Smooth muscle cell (in vitro differentiated cells): ENCODE measurements around the gene APBA2. TPM values are rescaled to one million over a fixed set of nuclear protein-coding genes. Genes with fewer than 3 reads are reported as not detected.

Source experiments
- DNase-seq: peaks from one replicate; lab custom pipeline; 2025; ENCODE audit not compliant: unreplicated experiment; lab: John Stamatoyannopoulos, UW
- H2AFZ ChIP-seq: fragments of 200-600 bp; sonication (generic); 2 replicates; pipeline ENCODE4 v1.6.0; 2016; ENCODE audit warnings: antibody characterized with exemption, low read depth, mild to moderate bottlenecking
- H3F3A ChIP-seq: fragments of 200-600 bp; sonication (generic); 2 replicates; pipeline ENCODE4 v1.6.0; 2017; ENCODE audit warnings: antibody characterized with exemption, low read depth
- H3K27ac ChIP-seq: fragments of 200-600 bp; sonication (generic); 2 replicates; pipeline ENCODE4 v1.5.1; 2016; ENCODE audit warnings: low read depth, mild to moderate bottlenecking
- H3K27me3 ChIP-seq: fragments of 200-600 bp; sonication (generic); 2 replicates; pipeline ENCODE4 v1.6.1; 2016; ENCODE audit warnings: low read depth, mild to moderate bottlenecking
- H3K36me3 ChIP-seq: fragments of 200-600 bp; sonication (generic); 2 replicates; pipeline ENCODE4 v1.5.1; 2016; ENCODE audit warnings: low read depth
- H3K4me1 ChIP-seq: fragments of 200-600 bp; sonication (generic); 2 replicates; pipeline ENCODE4 v1.5.1; 2016; ENCODE audit warnings: low read depth
- H3K4me2 ChIP-seq: fragments of 200-600 bp; sonication (generic); 2 replicates; pipeline ENCODE4 v1.6.0; 2016; ENCODE audit warnings: mild to moderate bottlenecking
- H3K4me3 ChIP-seq: fragments of 200-600 bp; sonication (generic); 2 replicates; pipeline ENCODE4 v1.5.1; 2016; ENCODE audit warnings: mild to moderate bottlenecking
- H3K79me2 ChIP-seq: fragments of 200-600 bp; sonication (generic); 2 replicates; pipeline ENCODE4 v1.6.0; 2016; ENCODE audit warnings: low read depth, mild to moderate bottlenecking
- H3K9ac ChIP-seq: fragments of 200-600 bp; sonication (generic); 2 replicates; pipeline ENCODE4 v1.6.0; 2016; ENCODE audit warnings: low read depth
- H3K9me3 ChIP-seq: fragments of 200-600 bp; sonication (generic); replicated peaks from 2 replicates; pipeline ENCODE4 v1.5.1; 2016; ENCODE audit warnings: low read depth
- H4K20me1 ChIP-seq: fragments of 200-600 bp; sonication (generic); 2 replicates; pipeline ENCODE4 v1.6.0; 2016; ENCODE audit warnings: low read depth
- CTCF ChIP-seq: fragments of 200-600 bp; sonication (generic); IDR thresholded peaks from 2 replicates; pipeline ENCODE4 v1.5.1; 2017; ENCODE audit warnings: borderline replicate concordance, mild to moderate bottlenecking, antibody characterized with exemption; ENCODE audit not compliant: insufficient read depth, poor library complexity, severe bottlenecking
- WGBS: methylation state at CpG from one replicate; pipeline ENCODE4 v1.1.7; 2016; ENCODE audit warnings: low lambda C conversion rate; 5-methylcytosine and 5-hydroxymethylcytosine counted together
- polyA plus RNA-seq: library from polyadenylated mRNA; unstranded; fragments of >200 nt; fragmentation: Nextera tagmentation; extraction: Ambion mirVana; gene quantifications from 2 replicates; pipeline ENCODE4 v1.2.1, GENCODE V29; 2016
- total RNA-seq: library from RNA; depleted of rRNA; stranded (reverse); fragments of >200 nt; gene quantifications from 2 replicates; pipeline ENCODE4 v1.2.3, GENCODE V29; 2014

APBA2 gene
- total and polyA plus RNA-seq, 2 experiments from 2014 or later, result 10.2 to 14.9 TPM

- no peaks in the 10 kb centered on the region for H3K27me3 ChIP-seq
- H3K4me2 ChIP-seq, result no peak overlapping the region
- peaks cover 8% of the 10 kb centered on the region for H3K4me1 ChIP-seq
- no peaks in the 10 kb centered on the region for H3K79me2 ChIP-seq
- 91% methylated on average over 21 of the region's 21 CpGs for WGBS
- H3K36me3 ChIP-seq, result no peaks in the 10 kb centered on the region
- no peak for TF ChIP-seq CTCF
- H3K9ac ChIP-seq, result no peak overlapping the region
- no peak for DNase-seq
- H3K27ac ChIP-seq, result no peak overlapping the region
- no peaks in the 10 kb centered on the region for H4K20me1 ChIP-seq
- no peak overlapping the region for H2AFZ ChIP-seq
- H3K9me3 ChIP-seq, result no peaks in the 10 kb centered on the region
- H3F3A ChIP-seq, result no peaks in the 10 kb centered on the region
- H3K4me3 ChIP-seq, result no peak overlapping the region
Measured at GRCh38 chr15:28991236-28992171, 105.7 kb downstream of the APBA2 start.

GRCh38 chr15:28992336-28992864 lies 106.6 kb downstream of the APBA2 start:
- 90% methylated on average over 6 of the region's 6 CpGs for WGBS
- Histone ChIP-seq H3K36me3 (no peaks in the 10 kb centered on the region), H4K20me1 (no peaks in the 10 kb centered on the region), H2AFZ (no peak overlapping the region), H3K9ac (no peak overlapping the region), H3K4me2 (no peak overlapping the region), H3K27me3 (no peaks in the 10 kb centered on the region), H3K9me3 (no peaks in the 10 kb centered on the region), H3K4me1 (peaks cover 8% of the 10 kb centered on the region), H3K79me2 (no peaks in the 10 kb centered on the region), H3F3A (no peaks in the 10 kb centered on the region), H3K4me3 (no peak overlapping the region), H3K27ac (no peak overlapping the region)
- TF ChIP-seq CTCF, result no peak
- no peak for DNase-seq

GRCh38 chr15:28993051-28993719 lies 107.4 kb downstream of the APBA2 start:
- H3K4me1 ChIP-seq, result peaks cover 8% of the 10 kb centered on the region
- no peak overlapping the region for H3K4me2 ChIP-seq
- no peaks in the 10 kb centered on the region for H3K79me2 ChIP-seq
- no peaks in the 10 kb centered on the region for H3F3A ChIP-seq
- H3K36me3 ChIP-seq, result no peaks in the 10 kb centered on the region
- H3K9me3 ChIP-seq, result no peaks in the 10 kb centered on the region
- no peak overlapping the region for H3K9ac ChIP-seq
- no peak for TF ChIP-seq CTCF
- H3K27ac ChIP-seq, result no peak overlapping the region
- no peak overlapping the region for H3K4me3 ChIP-seq
- 66% methylated on average over 12 of the region's 12 CpGs for WGBS
- no peaks in the 10 kb centered on the region for H3K27me3 ChIP-seq
- no peaks in the 10 kb centered on the region for H4K20me1 ChIP-seq
- H2AFZ ChIP-seq, result no peak overlapping the region
- no peak for DNase-seq
